GM12872 (cell line): ENCODE measurements around the gene HERC2.

Experiments used
- CTCF ChIP-seq: IDR thresholded peaks from 3 replicates; pipeline ENCODE4 v1.5.1; 2011; ENCODE audit warnings: low read depth, mild to moderate bottlenecking, low read length, moderate library complexity; ENCODE audit not compliant: insufficient read depth

Gene HERC2

GRCh38 chr15:28096670-28097431 is 225.1 kb downstream of the HERC2 start:
- no peak for TF ChIP-seq CTCF

GRCh38 chr15:28096411-28096669 is 225.6 kb downstream of the HERC2 start:
- no peak for TF ChIP-seq CTCF

- TF ChIP-seq CTCF, result no peak
Observed at GRCh38 chr15:28094732-28095521, 227.1 kb downstream of the HERC2 start.

- no peak for TF ChIP-seq CTCF
Observed at GRCh38 chr15:28093752-28094535, 228.0 kb downstream of the HERC2 start.

GRCh38 chr15:28091313-28091712 is 230.7 kb downstream of the HERC2 start:
- TF ChIP-seq CTCF, result no peak

- peak; percentile 87 for TF ChIP-seq CTCF
Observed at GRCh38 chr15:28086175-28086703, 235.7 kb downstream of the HERC2 start.

GRCh38 chr15:28085489-28086174 is 236.3 kb downstream of the HERC2 start:
- TF ChIP-seq CTCF, result no peak
